ENCODE measurements around the gene ARHGAP6. TPM values are rescaled to one million over a fixed set of nuclear protein-coding genes. Genes with fewer than 3 reads are reported as not detected.

Gene ARHGAP6
- total RNA-seq, 1 donor from 2014 or later = 1.2 TPM

- Histone ChIP-seq H3K4me1 (no peaks in the 10 kb centered on the region), H3K4me3 (no peak overlapping the region), H3K9me3 (ENCODE audit: low read depth) (no peaks in the 10 kb centered on the region), H3K36me3 (no peaks in the 10 kb centered on the region), H3K4me2 (no peak overlapping the region), H3K9ac (no peak overlapping the region), H3K27ac (no peak overlapping the region), H3K79me2 (ENCODE audit: low read depth) (no peaks in the 10 kb centered on the region), H4K20me1 (ENCODE audit: low read depth) (no peaks in the 10 kb centered on the region), H2AFZ (replicated peaks) (no peak overlapping the region), H3K27me3 (no peaks in the 10 kb centered on the region), H3F3A (ENCODE audit: low read depth) (no peaks in the 10 kb centered on the region)
- no peak overlapping the region for H3K27ac Mint-ChIP-seq
- no peaks in the 10 kb centered on the region for H3K4me1 Mint-ChIP-seq
- TF ChIP-seq EZH2phosphoT487 (IDR thresholded peaks at IDR 0.05) (no peak), EZH2 (IDR thresholded peaks at IDR 0.05) (no peak), CTCF (IDR thresholded peaks at IDR 0.05) (peak; percentile 22)
- no peaks in the 10 kb centered on the region for H3K36me3 Mint-ChIP-seq
- peak; percentile 27 for DNase-seq (ENCODE audit: low spot score)
- H3K27me3 Mint-ChIP-seq (ENCODE audit: insufficient read depth, low read depth) = peaks cover 2% of the 10 kb centered on the region
- peaks cover 12% of the 10 kb centered on the region for H3K9me3 Mint-ChIP-seq
- H3K4me3 Mint-ChIP-seq = no peak overlapping the region
Measured at GRCh38 chrX:11215191-11215921, 450.4 kb downstream of the ARHGAP6 start.

GRCh38 chrX:11214346-11215190 is 451.2 kb downstream of the ARHGAP6 start:
- H3K4me1 Mint-ChIP-seq = no peaks in the 10 kb centered on the region
- H3K4me3 Mint-ChIP-seq = no peak overlapping the region
- Histone ChIP-seq H3K27ac (no peak overlapping the region), H3K4me2 (no peak overlapping the region), H3K4me1 (no peaks in the 10 kb centered on the region), H3K27me3 (no peaks in the 10 kb centered on the region), H2AFZ (replicated peaks) (no peak overlapping the region), H3K36me3 (no peaks in the 10 kb centered on the region), H3K9ac (no peak overlapping the region), H3K9me3 (ENCODE audit: low read depth) (no peaks in the 10 kb centered on the region), H3K79me2 (ENCODE audit: low read depth) (no peaks in the 10 kb centered on the region), H3K4me3 (no peak overlapping the region), H3F3A (ENCODE audit: low read depth) (no peaks in the 10 kb centered on the region), H4K20me1 (ENCODE audit: low read depth) (no peaks in the 10 kb centered on the region)
- no peak for TF ChIP-seq CTCF (IDR thresholded peaks at IDR 0.05)
- TF ChIP-seq EZH2 (IDR thresholded peaks at IDR 0.05) = no peak
- TF ChIP-seq EZH2phosphoT487 (IDR thresholded peaks at IDR 0.05) = no peak
- H3K27me3 Mint-ChIP-seq (ENCODE audit: insufficient read depth, low read depth) = peaks cover 2% of the 10 kb centered on the region
- no peak overlapping the region for H3K27ac Mint-ChIP-seq
- H3K9me3 Mint-ChIP-seq = peaks cover 12% of the 10 kb centered on the region
- H3K36me3 Mint-ChIP-seq = no peaks in the 10 kb centered on the region
- DNase-seq (ENCODE audit: low spot score) = no peak

GRCh38 chrX:11212741-11213140 is 453.0 kb downstream of the ARHGAP6 start:
- Histone ChIP-seq H3K27me3 (no peaks in the 10 kb centered on the region), H4K20me1 (ENCODE audit: low read depth) (no peaks in the 10 kb centered on the region), H3K4me2 (no peak overlapping the region), H3K9me3 (ENCODE audit: low read depth) (no peaks in the 10 kb centered on the region), H3K79me2 (ENCODE audit: low read depth) (no peaks in the 10 kb centered on the region), H3K4me1 (no peaks in the 10 kb centered on the region), H3K27ac (no peak overlapping the region), H3K4me3 (no peak overlapping the region), H3F3A (ENCODE audit: low read depth) (no peaks in the 10 kb centered on the region), H3K36me3 (no peaks in the 10 kb centered on the region), H3K9ac (no peak overlapping the region), H2AFZ (replicated peaks) (no peak overlapping the region)
- Mint-ChIP-seq H3K9me3 (peaks cover 8% of the 10 kb centered on the region), H3K36me3 (no peaks in the 10 kb centered on the region), H3K4me3 (no peak overlapping the region), H3K4me1 (no peaks in the 10 kb centered on the region), H3K27ac (no peak overlapping the region), H3K27me3 (ENCODE audit: insufficient read depth, low read depth) (peaks cover 8% of the 10 kb centered on the region)
- TF ChIP-seq CTCF (IDR thresholded peaks at IDR 0.05) (no peak), EZH2 (IDR thresholded peaks at IDR 0.05) (no peak), EZH2phosphoT487 (IDR thresholded peaks at IDR 0.05) (no peak)
- DNase-seq (ENCODE audit: low spot score) = no peak

All from neural progenitor cell (in vitro differentiated cells).